Mucosa of descending colon (tissue), 3 donors: ENCODE results near the gene NLRP7. TPM values are rescaled to one million over a fixed set of nuclear protein-coding genes. Genes with fewer than 3 reads are reported as not detected.
"Not testable (repeated sequence)": the region's sequence is repeated elsewhere in the genome, so short reads cannot be mapped to it uniquely, and the experiment has no call there.

Experiments used
- ATAC-seq: fragments of 200-7000 bp; cut with Tn5 transposase; one replicate; pipeline ENCODE4 v1.9.1; 2020; ENCODE audit warnings: mild to moderate bottlenecking, moderate library complexity
- DNase-seq, 3 donors: peaks; one replicate each; pipeline ENCODE4 v3.0.0-alpha.2; 2020
- H3K36me3 ChIP-seq: fragments of 200-600 bp; one replicate; pipeline ENCODE4 v1.8.0; 2021; ENCODE audit warnings: low read depth, mild to moderate bottlenecking
- H3K4me1 ChIP-seq: fragments of 200-600 bp; one replicate; pipeline ENCODE4 v1.8.0; 2021; ENCODE audit warnings: low read depth, mild to moderate bottlenecking
- H3K4me3 ChIP-seq: fragments of 200-600 bp; one replicate; pipeline ENCODE4 v1.8.0; 2021; ENCODE audit warnings: mild to moderate bottlenecking
- H3K9me3 ChIP-seq: fragments of 200-600 bp; one replicate; pipeline ENCODE4 v1.8.0; 2021; ENCODE audit warnings: mild to moderate bottlenecking
- CTCF ChIP-seq: fragments of 200-600 bp; IDR thresholded peaks from one replicate; pipeline ENCODE4 v1.8.0; 2022; ENCODE audit warnings: antibody characterized with exemption, mild to moderate bottlenecking
- intact Hi-C, 2 donors: fragments of 100-400 bp; cut with DNase I in 1 of 2; cut with micrococcal nuclease in 1 of 2; formaldehyde crosslinking; loops; one replicate each; pipeline versions ENCODE4 v1.11.0 to v1.11.1; 2022; cut with DNase I, micrococcal nuclease
- total RNA-seq, 3 donors: library from RNA; stranded (reverse); fragmentation: NEBNext Ultra II Directional in 2 of 3; extraction: Animal tissue kit (Norgen Biotek cat#: 25700) in 2 of 3; gene quantifications; one replicate each; pipeline versions ENCODE4 v1.2.1 to v1.2.4, GENCODE V29; 2021 to 2023
- donor health status: DM: no; HTN: no; CAD: no; lungs with moderate emphysema.
- donor health status: DM: no; HTN: no; CAD: no.
- donor health status: DM: no; HTN: yes; CAD: no.

Gene NLRP7
- total RNA-seq, 3 donors from 2014 or later = 0.12 TPM; not detected in 2

- TF ChIP-seq CTCF = no peak
- intact Hi-C loops = no loop called here
- ATAC-seq (no peak), DNase-seq (no peak)
- Histone ChIP-seq H3K4me3 (no peak overlapping the region), H3K4me1 (no peaks in the 10 kb centered on the region), H3K9me3 (no peaks in the 10 kb centered on the region), H3K36me3 (no peaks in the 10 kb centered on the region)
These were observed 26.2 kb downstream of the NLRP7 start for GRCh38 chr19:54921082-54921481.

GRCh38 chr19:54919646-54920563 lies 27.4 kb downstream of the NLRP7 start:
- H3K9me3 ChIP-seq, intact Hi-C loops, H3K4me1 ChIP-seq, DNase-seq, H3K4me3 ChIP-seq, H3K36me3 ChIP-seq, ATAC-seq: not testable (repeated sequence)

GRCh38 chr19:54918499-54918898 lies 28.8 kb downstream of the NLRP7 start:
- Histone ChIP-seq H3K4me1 (no peaks in the 10 kb centered on the region), H3K9me3 (no peaks in the 10 kb centered on the region), H3K4me3 (no peak overlapping the region), H3K36me3 (no peaks in the 10 kb centered on the region)
- intact Hi-C loops = no loop called here
- no peak for DNase-seq
- no peak for TF ChIP-seq CTCF
- no peak for ATAC-seq

GRCh38 chr19:54916822-54917221 lies 30.5 kb downstream of the NLRP7 start:
- peak; percentile 18 for ATAC-seq

GRCh38 chr19:54907899-54908298 lies 39.4 kb downstream of the NLRP7 start:
- DNase-seq, H3K9me3 ChIP-seq, H3K4me3 ChIP-seq, intact Hi-C loops, H3K4me1 ChIP-seq, H3K36me3 ChIP-seq, ATAC-seq: not testable (repeated sequence)

More at GRCh38 chr19:54916822-54917221, 30.5 kb downstream of the NLRP7 start:
- Histone ChIP-seq H3K36me3 (no peaks in the 10 kb centered on the region), H3K4me3 (no peak overlapping the region), H3K4me1 (no peaks in the 10 kb centered on the region), H3K9me3 (no peaks in the 10 kb centered on the region)
- peak in 1 of 3 donors; percentile 2 for DNase-seq
- no peak for TF ChIP-seq CTCF
- intact Hi-C loops = no loop called here

- no peak for TF ChIP-seq CTCF
- intact Hi-C loops = no loop called here
- Histone ChIP-seq H3K4me3 (no peak overlapping the region), H3K36me3 (no peaks in the 10 kb centered on the region), H3K9me3 (no peaks in the 10 kb centered on the region), H3K4me1 (no peaks in the 10 kb centered on the region)
- DNase-seq = no peak
- ATAC-seq = no peak
These were observed 40.5 kb downstream of the NLRP7 start for GRCh38 chr19:54906819-54907218.
